ENCODE data around the gene FBN3.

DNA sequence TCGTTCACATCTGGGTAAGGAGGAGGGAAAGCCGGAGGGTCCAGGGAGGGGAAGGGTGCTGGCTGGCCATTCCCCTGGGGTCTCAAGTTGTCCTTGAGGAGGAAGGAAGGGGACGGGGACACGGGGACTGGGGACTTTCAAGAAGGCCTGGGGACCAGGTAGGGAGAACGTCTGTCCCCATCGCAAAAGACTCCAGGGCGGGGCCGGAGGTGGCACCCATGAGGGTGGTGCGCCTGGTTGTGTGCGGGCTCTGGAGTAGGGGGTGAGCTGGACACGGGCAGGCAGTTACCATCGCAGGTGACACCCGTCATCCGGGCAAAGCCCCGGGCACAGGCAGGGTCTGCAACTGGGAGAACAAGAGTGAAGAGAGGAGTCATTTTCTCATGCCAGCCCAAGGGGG lies 23.4 kb downstream of the FBN3 start:
- TF ChIP-seq CTCF (IDR thresholded peaks at IDR 0.05; ENCODE audit: low read length) (no peak), EZH2 (IDR thresholded peaks at IDR 0.05; ENCODE audit: borderline replicate concordance, low read length) (no peak)

Measured in OCI-LY1 (cell line).